ENCODE data around the gene RECK.
A peak's percentile ranks its signal among the peaks of the same experiment; 100 is the strongest.

The RECK gene

GRCh38 chr9:36110434-36110833, 73.7 kb downstream of the RECK start:
- no peaks in the 10 kb centered on the region for H3F3A ChIP-seq (ENCODE audit: low read depth)
- no peaks in the 10 kb centered on the region for H3K4me1 ChIP-seq (ENCODE audit: insufficient read depth, low read length, poor library complexity, severe bottlenecking)
- H3K9me2 ChIP-seq (replicated peaks; ENCODE audit: low read depth, low read length): no peaks in the 10 kb centered on the region
- H3K9ac ChIP-seq (ENCODE audit: low read depth, low read length, poor library complexity, severe bottlenecking): no peak overlapping the region
- peaks cover 5% of the 10 kb centered on the region; the same call in 1 of the 2 replicates for H3K36me3 ChIP-seq (ENCODE audit: insufficient read depth, low read length)
- H3K27me3 ChIP-seq (ENCODE audit: insufficient read depth, low read length, poor library complexity, severe bottlenecking): no peaks in the 10 kb centered on the region
- H3K79me2 ChIP-seq (ENCODE audit: insufficient read depth, low read length): no peaks in the 10 kb centered on the region
- H2AFZ ChIP-seq (ENCODE audit: low read length): no peak overlapping the region
- TF ChIP-seq EZH2phosphoT487 (IDR thresholded peaks at IDR 0.05; ENCODE audit: borderline replicate concordance): no peak
- TF ChIP-seq CTCF (conservative IDR thresholded peaks at IDR 0.05; ENCODE audit: low read length): peak; percentile 45
- H3K9me3 ChIP-seq (ENCODE audit: insufficient read depth, low read depth, low read length): no peaks in the 10 kb centered on the region
- no peak overlapping the region for H3K4me3 ChIP-seq (ENCODE audit: low read length, poor library complexity, severe bottlenecking)
- no peaks in the 10 kb centered on the region for H4K20me1 ChIP-seq (ENCODE audit: insufficient read depth, low read length, poor library complexity, severe bottlenecking)
- H3K4me2 ChIP-seq (ENCODE audit: low read depth, low read length, poor library complexity, severe bottlenecking): no peak overlapping the region

GRCh38 chr9:36112516-36112915, 75.8 kb downstream of the RECK start:
- TF ChIP-seq EZH2phosphoT487 (IDR thresholded peaks at IDR 0.05; ENCODE audit: borderline replicate concordance) (no peak), CTCF (conservative IDR thresholded peaks at IDR 0.05; ENCODE audit: low read length) (no peak)
- Histone ChIP-seq H3K4me1 (ENCODE audit: insufficient read depth, low read length, poor library complexity, severe bottlenecking) (no peaks in the 10 kb centered on the region), H3K9me2 (replicated peaks; ENCODE audit: low read depth, low read length) (no peaks in the 10 kb centered on the region), H2AFZ (ENCODE audit: low read length) (no peak overlapping the region), H3K9me3 (ENCODE audit: insufficient read depth, low read depth, low read length) (no peaks in the 10 kb centered on the region), H4K20me1 (ENCODE audit: insufficient read depth, low read length, poor library complexity, severe bottlenecking) (no peaks in the 10 kb centered on the region), H3K4me3 (ENCODE audit: low read length, poor library complexity, severe bottlenecking) (no peak overlapping the region), H3K4me2 (ENCODE audit: low read depth, low read length, poor library complexity, severe bottlenecking) (no peak overlapping the region), H3F3A (ENCODE audit: low read depth) (no peaks in the 10 kb centered on the region), H3K27me3 (ENCODE audit: insufficient read depth, low read length, poor library complexity, severe bottlenecking) (no peaks in the 10 kb centered on the region), H3K36me3 (ENCODE audit: insufficient read depth, low read length) (peaks cover 5% of the 10 kb centered on the region; the same call in 1 of the 2 replicates), H3K79me2 (ENCODE audit: insufficient read depth, low read length) (no peaks in the 10 kb centered on the region), H3K9ac (ENCODE audit: low read depth, low read length, poor library complexity, severe bottlenecking) (no peak overlapping the region)

- no peaks in the 10 kb centered on the region for H3K27me3 ChIP-seq (ENCODE audit: insufficient read depth, low read length, poor library complexity, severe bottlenecking)
- H3K36me3 ChIP-seq (ENCODE audit: insufficient read depth, low read length): no peaks in the 10 kb centered on the region
- H3F3A ChIP-seq (ENCODE audit: low read depth): no peaks in the 10 kb centered on the region
- H4K20me1 ChIP-seq (ENCODE audit: insufficient read depth, low read length, poor library complexity, severe bottlenecking): no peaks in the 10 kb centered on the region
- TF ChIP-seq EZH2phosphoT487 (IDR thresholded peaks at IDR 0.05; ENCODE audit: borderline replicate concordance) (no peak), CTCF (conservative IDR thresholded peaks at IDR 0.05; ENCODE audit: low read length) (no peak)
- H3K4me1 ChIP-seq (ENCODE audit: insufficient read depth, low read length, poor library complexity, severe bottlenecking): no peaks in the 10 kb centered on the region
- no peak overlapping the region for H2AFZ ChIP-seq (ENCODE audit: low read length)
- no peak overlapping the region for H3K4me2 ChIP-seq (ENCODE audit: low read depth, low read length, poor library complexity, severe bottlenecking)
- H3K9me3 ChIP-seq (ENCODE audit: insufficient read depth, low read depth, low read length): no peaks in the 10 kb centered on the region
- no peak overlapping the region for H3K4me3 ChIP-seq (ENCODE audit: low read length, poor library complexity, severe bottlenecking)
- H3K79me2 ChIP-seq (ENCODE audit: insufficient read depth, low read length): no peaks in the 10 kb centered on the region
- no peaks in the 10 kb centered on the region for H3K9me2 ChIP-seq (replicated peaks; ENCODE audit: low read depth, low read length)
- no peak overlapping the region for H3K9ac ChIP-seq (ENCODE audit: low read depth, low read length, poor library complexity, severe bottlenecking)
Observed at GRCh38 chr9:36113999-36114398, 77.3 kb downstream of the RECK start.
